SJSA1 (cell line): ENCODE data around the gene RPUSD4. TPM values are rescaled to one million over a fixed set of nuclear protein-coding genes. Genes with fewer than 3 reads are reported as not detected.

ENCODE experiments used
- DNase-seq, 2 experiments: peaks; one replicate each; pipeline ENCODE4 v3.0.0-alpha.2; 2015 to 2020; ENCODE audit warnings: low spot score in 2 of 2, low read depth in 1 of 2
- H3K27ac ChIP-seq: fragments of 250-450 bp; sonication (Bioruptor Pico); 2 replicates; pipeline ENCODE4 v1.5.1; 2020; ENCODE audit warnings: mild to moderate bottlenecking, moderate library complexity
- H3K27me3 ChIP-seq: fragments of 250-450 bp; sonication (Bioruptor Pico); replicated peaks from 2 replicates; pipeline ENCODE4 v1.5.1; 2020; ENCODE audit warnings: mild to moderate bottlenecking, moderate library complexity
- H3K36me3 ChIP-seq: fragments of 250-450 bp; sonication (Bioruptor Pico); 2 replicates; pipeline ENCODE4 v1.5.1; 2020; ENCODE audit warnings: mild to moderate bottlenecking
- H3K4me1 ChIP-seq: fragments of 250-450 bp; sonication (Bioruptor Pico); replicated peaks from 2 replicates; pipeline ENCODE4 v1.6.1; 2021; ENCODE audit warnings: mild to moderate bottlenecking
- H3K4me3 ChIP-seq: fragments of 250-450 bp; sonication (Bioruptor Pico); 2 replicates; pipeline ENCODE4 v1.5.1; 2020; ENCODE audit warnings: mild to moderate bottlenecking
- H3K9me3 ChIP-seq: fragments of 250-450 bp; sonication (Bioruptor Pico); replicated peaks from 2 replicates; pipeline ENCODE4 v1.5.1; 2020; ENCODE audit warnings: mild to moderate bottlenecking
- total RNA-seq: library from RNA; depleted of rRNA; stranded (reverse); fragments of >200 nt; shearing (Covaris generic); gene quantifications from 2 replicates; pipeline ENCODE4 v1.2.3, GENCODE V29; 2014; rRNA removed

The RPUSD4 gene
- total RNA-seq, 1 experiment from 2014 or later, result 17.5 TPM

DNA sequence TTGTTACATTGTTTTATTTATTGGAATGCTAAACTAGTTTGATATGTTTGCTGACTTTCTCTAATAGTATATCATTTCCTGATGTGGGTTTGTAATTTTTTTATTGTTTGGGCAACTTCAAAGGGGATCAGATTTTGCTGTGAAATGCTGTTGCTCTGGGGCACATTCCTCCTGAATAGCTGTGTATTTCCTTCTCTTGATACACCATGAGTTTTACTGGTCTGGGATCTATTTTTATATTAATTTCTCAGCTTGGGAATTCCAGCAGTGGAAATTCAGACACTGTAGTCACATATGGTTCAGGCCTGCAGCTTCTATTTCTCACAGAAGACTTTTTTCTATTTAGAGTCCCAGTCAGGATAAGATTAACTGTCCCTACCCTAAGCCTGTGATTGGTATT, 58.9 kb downstream of the RPUSD4 start:
- H3K27me3 ChIP-seq, result no peaks in the 10 kb centered on the region
- H3K36me3 ChIP-seq, result no peaks in the 10 kb centered on the region
- no peak overlapping the region for H3K4me3 ChIP-seq
- no peaks in the 10 kb centered on the region for H3K9me3 ChIP-seq
- H3K27ac ChIP-seq, result no peak overlapping the region
- no peaks in the 10 kb centered on the region for H3K4me1 ChIP-seq
- DNase-seq, result no peak

GRCh38 chr11:126152152-126152551, 59.3 kb downstream of the RPUSD4 start:
- Histone ChIP-seq H3K9me3 (no peaks in the 10 kb centered on the region), H3K27me3 (no peaks in the 10 kb centered on the region), H3K36me3 (no peaks in the 10 kb centered on the region), H3K27ac (no peak overlapping the region), H3K4me1 (no peaks in the 10 kb centered on the region), H3K4me3 (no peak overlapping the region)
- DNase-seq, result no peak

Other genes starting within 250 kb of the RPUSD4 start
- gene CDON, start 148.8 kb downstream of the RPUSD4 start, total RNA-seq, result 1.3 and 2.8 TPM in 2 replicates
- gene FAM118B, start 132 bp upstream of the RPUSD4 start, total RNA-seq, result 8.6 and 12.2 TPM in 2 replicates
- 70.6 and 85.1 TPM in 2 replicates for gene SRPRA, start 57.2 kb upstream of the RPUSD4 start, total RNA-seq
- 12.8 and 14.8 TPM in 2 replicates for gene FOXRED1, start 57.5 kb upstream of the RPUSD4 start, total RNA-seq
- 1.4 and 1.7 TPM in 2 replicates for gene TIRAP, start 71.4 kb upstream of the RPUSD4 start, total RNA-seq
- gene DCPS, start 92.4 kb upstream of the RPUSD4 start, total RNA-seq, result 8.1 and 13.5 TPM in 2 replicates
- 22.3 and 32.8 TPM in 2 replicates for gene ST3GAL4, start 144.0 kb upstream of the RPUSD4 start, total RNA-seq